Bronchial epithelial cell (primary cell): Measurements from ENCODE around the gene RBL2. TPM values are rescaled to one million over a fixed set of nuclear protein-coding genes. Genes with fewer than 3 reads are reported as not detected.

Experiments
- DNase-seq: peaks from one replicate; pipeline ENCODE4 v3.0.0-alpha.2; 2010; ENCODE audit warnings: low read depth
- FAIRE-seq: peaks from 2 replicates; lab custom pipeline; 2011; peaks lifted over from hg19 to GRCh38; lab: Jason Lieb, UNC
- H3K27me3 ChIP-seq: 2 replicates; pipeline ENCODE4 v1.5.1; 2011; ENCODE audit warnings: low read length; ENCODE audit not compliant: control insufficient read depth, insufficient read depth
- H3K36me3 ChIP-seq: 2 replicates; pipeline ENCODE4 v1.5.1; 2011; ENCODE audit warnings: low read length; ENCODE audit not compliant: control insufficient read depth, insufficient read depth
- H3K4me3 ChIP-seq: 2 replicates; pipeline ENCODE4 v1.5.1; 2011; ENCODE audit warnings: mild to moderate bottlenecking, low read depth, low read length, control low read depth
- total RNA-seq: library from RNA; depleted of rRNA; stranded (reverse); fragments of >200 nt; gene quantifications from 2 replicates; pipeline ENCODE4 v1.2.1, GENCODE V29; 2014
- TF ChIP-seq, protein P1 (sequence below): IDR thresholded peaks from 2 replicates; pipeline ENCODE4 v1.5.1; 2011; ENCODE audit warnings: mild to moderate bottlenecking, moderate library complexity, low read length, control low read depth, inconsistent platforms; ENCODE audit not compliant: insufficient read depth, severe bottlenecking

RBL2 gene
- total RNA-seq, 1 donor from 2014 or later = 23.7 TPM

DNA sequence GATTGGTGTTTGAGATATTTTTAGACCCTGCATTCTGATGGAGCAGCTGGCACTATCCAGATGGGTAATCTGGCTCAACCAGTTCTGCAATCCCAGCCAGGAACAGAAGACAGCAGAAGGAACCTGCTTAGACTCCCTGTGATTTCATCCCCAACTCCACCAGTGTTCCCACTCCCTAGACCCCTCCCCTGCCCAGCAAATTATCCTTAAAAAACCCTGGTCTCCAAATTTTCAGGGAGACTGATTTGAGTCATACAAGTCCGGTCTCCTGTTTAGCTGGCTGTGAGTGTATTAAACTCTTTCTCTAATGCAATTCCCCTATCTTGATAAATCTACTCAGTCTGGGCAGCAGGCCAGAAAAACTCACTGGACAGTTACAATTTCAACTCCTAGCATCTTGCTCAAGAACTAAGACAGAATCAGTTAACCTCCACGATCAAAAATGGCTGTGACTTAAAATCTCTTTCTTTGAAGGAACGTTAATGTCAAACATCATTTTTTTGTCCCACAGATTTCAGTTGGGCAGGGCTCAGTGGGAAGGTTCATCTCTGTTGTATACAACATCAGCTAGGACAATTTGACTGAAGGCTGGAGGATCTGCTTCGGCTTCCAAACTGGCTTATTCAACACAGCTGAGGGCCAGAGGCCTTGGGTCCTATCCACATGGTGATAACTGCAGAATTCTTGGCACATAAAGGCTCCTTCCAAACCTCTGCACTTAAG is 4.9 kb upstream of the RBL2 start:
- FAIRE-seq = no peak
- DNase-seq = peak; percentile 44
- Histone ChIP-seq H3K36me3 (no peaks in the 10 kb centered on the region), H3K4me3 (no peak overlapping the region), H3K27me3 (no peaks in the 10 kb centered on the region)
- TF ChIP-seq, protein P1, sequence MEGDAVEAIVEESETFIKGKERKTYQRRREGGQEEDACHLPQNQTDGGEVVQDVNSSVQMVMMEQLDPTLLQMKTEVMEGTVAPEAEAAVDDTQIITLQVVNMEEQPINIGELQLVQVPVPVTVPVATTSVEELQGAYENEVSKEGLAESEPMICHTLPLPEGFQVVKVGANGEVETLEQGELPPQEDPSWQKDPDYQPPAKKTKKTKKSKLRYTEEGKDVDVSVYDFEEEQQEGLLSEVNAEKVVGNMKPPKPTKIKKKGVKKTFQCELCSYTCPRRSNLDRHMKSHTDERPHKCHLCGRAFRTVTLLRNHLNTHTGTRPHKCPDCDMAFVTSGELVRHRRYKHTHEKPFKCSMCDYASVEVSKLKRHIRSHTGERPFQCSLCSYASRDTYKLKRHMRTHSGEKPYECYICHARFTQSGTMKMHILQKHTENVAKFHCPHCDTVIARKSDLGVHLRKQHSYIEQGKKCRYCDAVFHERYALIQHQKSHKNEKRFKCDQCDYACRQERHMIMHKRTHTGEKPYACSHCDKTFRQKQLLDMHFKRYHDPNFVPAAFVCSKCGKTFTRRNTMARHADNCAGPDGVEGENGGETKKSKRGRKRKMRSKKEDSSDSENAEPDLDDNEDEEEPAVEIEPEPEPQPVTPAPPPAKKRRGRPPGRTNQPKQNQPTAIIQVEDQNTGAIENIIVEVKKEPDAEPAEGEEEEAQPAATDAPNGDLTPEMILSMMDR = no peak

GRCh38 chr16:53430363-53430762 is 3.9 kb upstream of the RBL2 start:
- DNase-seq (no peak), FAIRE-seq (no peak)
- Histone ChIP-seq H3K27me3 (no peaks in the 10 kb centered on the region), H3K4me3 (no peak overlapping the region), H3K36me3 (no peaks in the 10 kb centered on the region)
- TF ChIP-seq, protein P1 = no peak

DNA sequence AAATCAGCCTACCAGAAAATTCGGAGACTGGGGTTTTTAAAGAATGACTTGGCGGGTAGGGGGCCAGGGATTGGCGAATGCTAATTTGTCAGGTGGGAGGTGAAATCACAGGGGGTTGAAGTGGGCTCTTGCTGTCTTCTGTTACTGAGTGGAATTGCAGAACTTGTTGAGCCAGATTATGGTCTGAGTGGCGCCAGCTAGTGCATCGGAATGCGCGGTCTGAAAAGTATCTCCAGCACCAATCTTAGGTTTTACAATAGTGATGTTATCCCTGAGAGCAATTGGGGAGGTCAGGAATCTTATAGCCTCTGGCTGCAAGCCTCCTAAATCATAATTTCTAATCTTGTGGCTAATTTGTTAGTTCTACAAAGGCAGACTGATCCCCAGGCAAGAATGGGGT is 762 bp upstream of the RBL2 start:
- TF ChIP-seq, protein P1 = no peak
- DNase-seq (peak; percentile 42), FAIRE-seq (no peak)
- H3K36me3 ChIP-seq = no peaks in the 10 kb centered on the region
- no peaks in the 10 kb centered on the region for H3K27me3 ChIP-seq
- H3K4me3 ChIP-seq = no peak overlapping the region

GRCh38 chr16:53433930-53434376 is 318 bp upstream of the RBL2 start:
- TF ChIP-seq, protein P1 = no peak
- Histone ChIP-seq H3K36me3 (no peaks in the 10 kb centered on the region), H3K27me3 (no peaks in the 10 kb centered on the region), H3K4me3 (peak overlapping the region; percentile 87)
- FAIRE-seq = no peak
- peak; percentile 31 for DNase-seq

GRCh38 chr16:53435066-53435688 is 906 bp downstream of the RBL2 start:
- FAIRE-seq (no peak), DNase-seq (peak; percentile 82)
- Histone ChIP-seq H3K4me3 (peak overlapping the region; percentile 87), H3K36me3 (no peaks in the 10 kb centered on the region), H3K27me3 (no peaks in the 10 kb centered on the region)
- TF ChIP-seq, protein P1 = no peak

- peaks cover 1% of the 10 kb centered on the region for H3K36me3 ChIP-seq
- H3K27me3 ChIP-seq = no peaks in the 10 kb centered on the region
- H3K4me3 ChIP-seq = no peak overlapping the region
- DNase-seq = no peak
- FAIRE-seq = no peak
- TF ChIP-seq, protein P1 = no peak
Measured at GRCh38 chr16:53440125-53440524, 5.9 kb downstream of the RBL2 start.
